ENCODE results near the gene ANLN.
A peak's percentile ranks its signal among the peaks of the same experiment; 100 is the strongest.
"Not testable (repeated sequence)": the region's sequence is repeated elsewhere in the genome, so short reads cannot be mapped to it uniquely, and the experiment has no call there.

ANLN gene

GRCh38 chr7:36379831-36380504, 9.7 kb upstream of the ANLN start:
- DNase-seq (ENCODE audit: low spot score) (no peak), FAIRE-seq (no peak)

DNA sequence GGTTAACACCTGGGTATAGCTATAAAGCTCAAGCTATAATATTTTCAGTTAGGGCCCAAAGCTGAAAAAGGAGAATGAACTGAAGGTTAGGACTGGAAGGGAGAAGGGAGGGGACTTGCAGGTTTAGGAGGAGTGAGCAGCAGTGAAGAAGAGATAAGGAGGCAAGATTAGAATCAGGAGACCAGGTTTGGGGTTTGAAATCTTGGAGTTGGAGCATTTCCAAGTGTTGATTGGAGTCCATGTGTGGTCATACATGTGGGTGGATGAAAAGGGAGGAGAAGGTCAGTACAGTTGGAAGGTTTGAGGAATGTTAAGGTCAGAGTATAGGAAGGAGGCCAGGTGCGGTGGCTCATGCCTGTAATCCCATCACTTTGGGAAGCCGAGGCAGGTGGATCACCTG, 8.6 kb upstream of the ANLN start:
- FAIRE-seq (no peak), DNase-seq (ENCODE audit: low spot score) (no peak)

DNA sequence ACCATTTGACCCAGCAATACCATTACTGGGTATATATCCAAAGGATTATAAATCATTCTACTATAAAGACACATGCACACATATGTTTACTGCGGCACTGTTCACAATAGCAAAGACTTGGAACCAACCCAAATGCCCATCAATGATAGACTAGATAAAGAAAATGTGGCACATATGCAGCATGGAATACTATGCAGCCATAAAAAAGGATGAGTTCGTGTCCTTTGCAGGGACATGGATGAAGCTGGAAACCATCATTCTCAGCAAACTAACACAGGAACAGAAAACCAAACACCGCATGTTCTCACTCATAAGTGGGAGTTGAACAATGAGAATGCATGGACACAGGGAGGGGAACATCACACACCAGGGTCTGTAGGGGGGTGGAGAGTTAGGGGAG, 6.4 kb upstream of the ANLN start:
- not testable (repeated sequence) for FAIRE-seq

DNA sequence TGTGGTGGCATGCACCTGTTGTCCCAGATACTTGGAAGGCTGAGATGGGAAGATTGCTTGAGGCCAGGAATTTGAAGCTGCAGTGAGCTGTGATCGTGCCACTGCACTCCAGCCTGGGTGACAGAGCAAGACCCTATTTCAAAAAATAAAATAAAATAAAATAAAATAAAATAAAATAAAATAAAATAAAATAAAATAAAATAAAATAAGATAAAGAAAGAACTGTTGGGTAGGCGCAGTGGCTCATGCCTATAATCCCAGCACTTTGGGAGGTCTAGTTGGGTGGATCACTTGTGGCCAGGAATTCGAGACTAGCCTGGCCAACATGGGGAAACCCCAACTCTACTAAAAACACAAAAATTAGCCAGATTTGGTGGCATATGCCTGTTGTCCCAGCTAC, 4.0 kb upstream of the ANLN start:
- DNase-seq (ENCODE audit: low spot score); FAIRE-seq: not testable (repeated sequence)

More for the DNA sequence above, 6.4 kb upstream of the ANLN start:
- DNase-seq (ENCODE audit: low spot score): not testable (repeated sequence)

GRCh38 chr7:36387435-36388231, 2.0 kb upstream of the ANLN start:
- DNase-seq (ENCODE audit: low spot score) (no peak), FAIRE-seq (peak; percentile 41)

- no peak for FAIRE-seq
- no peak for DNase-seq (ENCODE audit: low spot score)
Measured at GRCh38 chr7:36388423-36388822, 1.2 kb upstream of the ANLN start.

- FAIRE-seq (peak; percentile 63), DNase-seq (ENCODE audit: low spot score) (peak; percentile 87)
Measured at GRCh38 chr7:36390199-36391090, 783 bp downstream of the ANLN start.

DNA sequence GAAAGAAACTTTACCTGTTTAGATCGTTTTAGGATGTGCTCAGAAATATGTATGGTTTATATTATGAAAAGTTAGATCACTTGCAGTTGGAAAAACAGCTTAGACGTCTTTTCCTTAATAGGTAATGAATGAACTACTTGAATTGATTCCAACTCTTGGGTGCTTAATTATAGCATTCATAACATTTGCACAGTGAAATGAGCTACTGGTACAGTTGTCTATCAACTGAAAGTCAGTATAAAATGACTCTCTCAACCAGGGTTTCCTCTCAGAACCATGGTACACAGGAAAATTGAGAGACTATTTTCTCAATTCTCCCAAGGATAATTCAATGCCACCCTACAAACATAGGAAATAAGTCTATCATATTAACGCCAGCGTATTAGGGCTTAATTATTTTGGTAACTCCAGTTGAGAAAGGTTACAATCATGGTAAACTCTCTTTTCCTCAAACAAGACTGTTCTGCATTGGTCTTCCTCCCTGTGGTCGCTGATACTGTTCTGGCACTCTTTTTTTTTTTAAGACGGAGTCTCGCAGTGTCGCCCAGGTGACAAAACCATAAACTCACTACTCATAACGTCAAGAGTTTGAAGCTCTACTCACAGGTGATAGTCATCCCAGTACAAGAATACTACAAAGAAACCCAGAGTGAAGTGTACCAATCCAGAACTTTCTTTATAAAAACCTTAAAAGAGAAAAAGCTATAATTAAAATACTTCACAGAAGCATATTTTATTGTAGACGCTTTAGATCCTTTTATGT, 2.0 kb downstream of the ANLN start:
- peak; percentile 38 for FAIRE-seq
- peak; percentile 80 for DNase-seq (ENCODE audit: low spot score)

GRCh38 chr7:36393826-36394225, 4.2 kb downstream of the ANLN start:
- no peak for FAIRE-seq
- DNase-seq (ENCODE audit: low spot score): no peak

GRCh38 chr7:36395171-36395894, 5.7 kb downstream of the ANLN start:
- FAIRE-seq: no peak
- DNase-seq (ENCODE audit: low spot score): no peak

DNA sequence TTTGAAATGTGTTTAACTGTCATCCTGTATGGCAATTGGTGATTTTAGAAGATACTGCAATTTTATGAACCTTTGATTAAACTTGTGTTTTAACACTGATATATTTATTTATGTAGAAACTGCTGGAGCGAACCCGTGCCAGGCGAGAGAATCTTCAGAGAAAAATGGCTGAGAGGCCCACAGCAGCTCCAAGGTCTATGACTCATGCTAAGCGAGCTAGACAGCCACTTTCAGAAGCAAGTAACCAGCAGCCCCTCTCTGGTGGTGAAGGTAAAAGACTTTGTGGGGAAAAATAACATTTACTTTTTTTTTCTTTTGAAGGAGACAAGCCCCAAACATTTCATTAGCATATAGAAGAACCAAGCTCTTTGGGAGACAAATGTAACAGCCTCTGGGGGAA, 6.5 kb downstream of the ANLN start:
- FAIRE-seq: no peak
- no peak for DNase-seq (ENCODE audit: low spot score)

DNA sequence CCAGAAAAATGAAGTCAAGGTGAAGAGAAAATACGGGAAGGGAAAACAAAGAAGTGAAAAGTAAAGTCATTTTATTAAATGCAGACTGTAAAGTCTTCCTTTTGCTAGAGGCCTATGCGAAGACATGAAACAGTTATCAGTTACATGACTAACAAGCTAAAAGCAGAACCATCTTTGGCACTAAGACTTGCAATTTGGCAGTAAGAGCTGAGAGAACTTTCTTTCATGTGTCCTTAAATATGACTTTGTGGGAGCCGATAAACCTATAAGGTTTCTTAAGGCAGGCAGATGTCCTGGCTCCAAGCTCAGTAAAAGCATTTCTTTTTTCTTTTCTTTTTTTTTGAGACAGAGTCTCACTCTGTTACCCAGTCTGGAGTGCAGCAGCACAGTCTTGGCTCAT, 10.4 kb downstream of the ANLN start:
- FAIRE-seq: no peak
- DNase-seq (ENCODE audit: low spot score): no peak

DNA sequence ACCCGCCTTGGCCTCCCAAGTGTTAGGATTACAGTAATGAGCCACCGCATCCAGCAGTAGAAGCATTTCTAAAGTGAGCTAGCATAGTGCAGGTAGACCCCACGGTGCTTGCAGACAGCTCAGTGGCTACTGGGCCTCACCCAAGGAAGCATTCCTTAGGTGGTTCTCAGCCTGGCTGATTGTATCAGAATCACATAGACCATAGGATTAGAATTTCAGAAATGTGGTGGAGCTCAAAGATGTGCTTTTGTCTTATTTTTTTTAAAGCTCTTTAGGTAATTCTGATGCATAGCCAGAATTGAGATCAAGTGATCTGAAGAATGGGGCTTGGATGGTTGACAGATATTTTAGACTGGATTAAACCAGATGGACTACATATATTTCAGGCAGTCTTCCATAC, 10.9 kb downstream of the ANLN start:
- DNase-seq (ENCODE audit: low spot score) (no peak), FAIRE-seq (no peak)

DNA sequence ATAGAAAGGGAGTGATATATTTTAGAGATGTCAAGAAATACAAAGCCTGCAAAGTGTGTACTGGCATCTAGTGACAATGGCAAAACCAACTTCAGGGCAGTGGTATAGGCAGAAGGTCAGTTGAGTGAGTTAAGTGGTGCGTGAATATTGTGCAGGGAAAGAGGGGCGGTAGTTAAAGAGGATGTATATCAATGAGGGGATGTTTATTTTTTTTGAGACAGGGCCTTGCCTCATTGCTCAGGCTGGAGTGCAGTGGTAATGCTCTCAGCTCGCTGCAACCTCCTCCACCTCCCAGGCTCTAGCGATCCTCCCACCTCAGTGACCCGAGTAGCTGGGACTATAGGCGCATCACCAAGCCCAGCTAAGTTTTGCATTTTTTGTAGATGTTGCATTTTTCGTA, 13.8 kb downstream of the ANLN start:
- no peak for FAIRE-seq

GRCh38 chr7:36404639-36405408, 15.2 kb downstream of the ANLN start:
- FAIRE-seq (no peak), DNase-seq (ENCODE audit: low spot score) (no peak)

More for the DNA sequence above, 13.8 kb downstream of the ANLN start:
- no peak for DNase-seq (ENCODE audit: low spot score)

DNA sequence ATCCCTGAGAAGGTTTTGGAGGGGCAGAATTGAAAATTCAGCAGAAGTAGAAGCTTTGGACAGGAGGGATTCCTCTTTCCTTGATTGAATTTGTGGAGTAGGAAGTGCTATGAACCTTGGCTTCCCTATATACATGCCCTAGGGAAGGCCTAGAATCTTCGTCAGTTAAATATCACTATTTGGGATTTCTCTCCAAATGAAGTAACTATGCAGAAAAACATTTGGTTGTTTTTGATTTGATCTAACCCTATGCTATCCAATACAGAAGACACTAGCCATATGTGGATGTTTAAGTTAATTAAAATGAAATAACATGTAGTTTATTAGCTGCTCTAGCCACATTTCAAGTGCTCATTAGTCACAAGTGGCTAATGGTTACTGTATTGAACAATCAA, 15.7 kb downstream of the ANLN start:
- DNase-seq (ENCODE audit: low spot score): no peak
- FAIRE-seq: no peak

DNA sequence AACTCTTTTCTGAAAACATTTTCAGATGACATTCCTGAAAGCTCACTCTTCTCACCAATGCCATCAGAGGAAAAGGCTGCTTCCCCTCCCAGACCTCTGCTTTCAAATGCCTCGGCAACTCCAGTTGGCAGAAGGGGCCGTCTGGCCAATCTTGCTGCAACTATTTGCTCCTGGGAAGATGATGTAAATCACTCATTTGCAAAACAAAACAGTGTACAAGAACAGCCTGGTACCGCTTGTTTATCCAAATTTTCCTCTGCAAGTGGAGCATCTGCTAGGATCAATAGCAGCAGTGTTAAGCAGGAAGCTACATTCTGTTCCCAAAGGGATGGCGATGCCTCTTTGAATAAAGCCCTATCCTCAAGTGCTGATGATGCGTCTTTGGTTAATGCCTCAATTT, 16.5 kb downstream of the ANLN start:
- FAIRE-seq: no peak

DNA sequence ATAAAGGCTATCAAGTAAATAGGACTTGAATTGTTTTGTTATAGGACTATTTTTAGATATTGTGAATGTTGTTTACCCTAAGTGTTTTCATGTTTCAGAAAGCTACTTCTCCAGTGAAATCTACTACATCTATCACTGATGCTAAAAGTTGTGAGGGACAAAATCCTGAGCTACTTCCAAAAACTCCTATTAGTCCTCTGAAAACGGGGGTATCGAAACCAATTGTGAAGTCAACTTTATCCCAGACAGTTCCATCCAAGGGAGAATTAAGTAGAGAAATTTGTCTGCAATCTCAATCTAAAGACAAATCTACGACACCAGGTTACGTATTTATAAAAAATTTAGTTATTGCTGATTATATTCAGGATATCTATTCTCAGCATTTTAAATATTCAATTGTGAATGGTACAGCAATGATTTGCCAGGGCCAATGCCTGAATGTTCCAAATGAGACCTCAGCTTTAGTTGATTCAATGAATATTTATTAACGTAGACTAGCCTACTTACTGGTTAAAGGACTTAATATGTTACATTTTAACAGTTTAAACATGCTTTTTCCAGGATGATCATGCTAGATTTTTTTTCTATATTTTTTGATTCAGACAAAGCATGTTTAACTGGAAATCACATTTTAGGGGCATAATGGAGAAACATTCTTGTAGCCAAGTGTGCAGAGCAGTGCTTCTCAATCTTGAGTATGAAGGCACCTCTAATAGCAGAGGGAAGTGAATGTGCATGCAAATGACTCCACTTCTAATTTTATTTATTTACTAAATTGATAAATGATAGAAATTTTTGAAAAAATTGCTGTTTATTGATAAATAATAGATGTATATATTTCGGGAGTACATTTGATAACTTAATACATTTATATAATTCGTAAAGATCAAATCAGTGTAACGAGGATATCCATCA, 18.2 kb downstream of the ANLN start:
- no peak for DNase-seq (ENCODE audit: low spot score)
- no peak for FAIRE-seq

More for the DNA sequence above, 16.5 kb downstream of the ANLN start:
- no peak for DNase-seq (ENCODE audit: low spot score)

- DNase-seq (ENCODE audit: low spot score) (no peak), FAIRE-seq (no peak)
Measured at GRCh38 chr7:36408589-36408988, 18.9 kb downstream of the ANLN start.

All from RCC 7860 (cell line).